A673 (cell line): ENCODE measurements around the gene POU2F3. TPM values are rescaled to one million over a fixed set of nuclear protein-coding genes. Genes with fewer than 3 reads are reported as not detected.

Experiments used
- BruUV-seq: library from RNA; stranded (reverse); fragments of 400-500 nt; replicated peaks from 2 replicates; lab custom pipeline; 2021; lab: Mats Ljungman, UMichigan
- CTCF ChIA-PET: fragments of 300-600 bp; sonication (Branson Sonifier 250); formaldehyde crosslinking; loops from one replicate; lab custom pipeline; 2022; ENCODE audit warnings: antibody characterized with exemption; lab: Charles Lee
- POLR2A ChIA-PET: fragments of 300-600 bp; sonication (Branson Sonifier 250); formaldehyde crosslinking; loops from one replicate; lab custom pipeline; 2022; ENCODE audit warnings: antibody characterized with exemption; ENCODE audit not compliant: low non-redundant PET; lab: Charles Lee
- DNase-seq: peaks from one replicate; pipeline ENCODE4 v3.0.0-alpha.2; 2015; ENCODE audit warnings: low spot score
- H3K27ac ChIP-seq: fragments of 200-600 bp; sonication (generic); 2 replicates; pipeline ENCODE4 v1.5.1; 2016; ENCODE audit warnings: mixed run types, low read depth, mild to moderate bottlenecking, mixed read lengths, antibody characterized with exemption, low read length; ENCODE audit not compliant: poor library complexity, severe bottlenecking
- H3K27me3 ChIP-seq: fragments of 200-600 bp; sonication (generic); replicated peaks from 2 replicates; pipeline ENCODE4 v1.6.1; 2017; ENCODE audit warnings: mixed run types, low read depth, mild to moderate bottlenecking, mixed read lengths, antibody characterized with exemption, low read length; ENCODE audit not compliant: insufficient read depth, poor library complexity
- H3K36me3 ChIP-seq: fragments of 200-600 bp; sonication (generic); 2 replicates; pipeline ENCODE4 v1.6.1; 2016; ENCODE audit warnings: mixed run types, mild to moderate bottlenecking, mixed read lengths, antibody characterized with exemption, low read length; ENCODE audit not compliant: insufficient read depth, poor library complexity, severe bottlenecking
- H3K4me1 ChIP-seq: fragments of 200-600 bp; sonication (generic); 2 replicates; pipeline ENCODE4 v1.6.1; 2017; ENCODE audit warnings: mixed run types, mild to moderate bottlenecking, mixed read lengths, antibody characterized with exemption, low read length; ENCODE audit not compliant: insufficient read depth, poor library complexity, severe bottlenecking
- H3K4me3 ChIP-seq: fragments of 200-600 bp; sonication (generic); 2 replicates; pipeline ENCODE4 v1.5.1; 2016; ENCODE audit warnings: low read depth, mixed run types, mild to moderate bottlenecking, mixed read lengths, low read length; ENCODE audit not compliant: poor library complexity, severe bottlenecking
- H3K9me3 ChIP-seq: fragments of 200-600 bp; sonication (generic); 2 replicates; pipeline ENCODE4 v1.6.1; 2016; ENCODE audit warnings: mixed run types, low read depth, mild to moderate bottlenecking, mixed read lengths, antibody characterized with exemption, low read length; ENCODE audit not compliant: poor library complexity, severe bottlenecking
- EZH2 ChIP-seq: fragments of 200-600 bp; sonication (generic); IDR thresholded peaks from 2 replicates; pipeline ENCODE4 v1.6.1; 2017; ENCODE audit warnings: borderline replicate concordance, low read depth, mild to moderate bottlenecking, mixed read lengths, antibody characterized with exemption, low read length; ENCODE audit not compliant: poor library complexity, severe bottlenecking
- intact Hi-C: fragments of 100-400 bp; cut with micrococcal nuclease; formaldehyde crosslinking; loops from one replicate; pipeline ENCODE4 v1.10.0; 2022; ENCODE audit not compliant: unreplicated experiment
- total RNA-seq: library from RNA; stranded (reverse); gene quantifications from 2 replicates; pipeline ENCODE4 v1.2.3, GENCODE V29; 2021
- TF ChIP-seq, protein P1 (sequence below): fragments of 300-800, 200-600 bp; sonication (generic); conservative IDR thresholded peaks from 2 replicates; pipeline ENCODE4 v1.5.1; 2017; ENCODE audit warnings: low read depth, mild to moderate bottlenecking, antibody characterized with exemption, low read length, moderate library complexity, mixed read lengths

Gene POU2F3
- total RNA-seq, 1 experiment from 2014 or later = not detected

GRCh38 chr11:120217941-120218694 is 21.8 kb upstream of the POU2F3 start:
- Histone ChIP-seq H3K27me3 (no peaks in the 10 kb centered on the region), H3K27ac (no peak overlapping the region), H3K4me3 (no peak overlapping the region), H3K36me3 (no peaks in the 10 kb centered on the region), H3K4me1 (no peaks in the 10 kb centered on the region), H3K9me3 (no peaks in the 10 kb centered on the region)
- intact Hi-C loops = no loop called here
- TF ChIP-seq, protein P1, sequence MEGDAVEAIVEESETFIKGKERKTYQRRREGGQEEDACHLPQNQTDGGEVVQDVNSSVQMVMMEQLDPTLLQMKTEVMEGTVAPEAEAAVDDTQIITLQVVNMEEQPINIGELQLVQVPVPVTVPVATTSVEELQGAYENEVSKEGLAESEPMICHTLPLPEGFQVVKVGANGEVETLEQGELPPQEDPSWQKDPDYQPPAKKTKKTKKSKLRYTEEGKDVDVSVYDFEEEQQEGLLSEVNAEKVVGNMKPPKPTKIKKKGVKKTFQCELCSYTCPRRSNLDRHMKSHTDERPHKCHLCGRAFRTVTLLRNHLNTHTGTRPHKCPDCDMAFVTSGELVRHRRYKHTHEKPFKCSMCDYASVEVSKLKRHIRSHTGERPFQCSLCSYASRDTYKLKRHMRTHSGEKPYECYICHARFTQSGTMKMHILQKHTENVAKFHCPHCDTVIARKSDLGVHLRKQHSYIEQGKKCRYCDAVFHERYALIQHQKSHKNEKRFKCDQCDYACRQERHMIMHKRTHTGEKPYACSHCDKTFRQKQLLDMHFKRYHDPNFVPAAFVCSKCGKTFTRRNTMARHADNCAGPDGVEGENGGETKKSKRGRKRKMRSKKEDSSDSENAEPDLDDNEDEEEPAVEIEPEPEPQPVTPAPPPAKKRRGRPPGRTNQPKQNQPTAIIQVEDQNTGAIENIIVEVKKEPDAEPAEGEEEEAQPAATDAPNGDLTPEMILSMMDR = no peak
- CTCF ChIA-PET = no interaction called here
- no TSS peak for BruUV-seq
- POLR2A ChIA-PET = no interaction called here
- DNase-seq = no peak

DNA sequence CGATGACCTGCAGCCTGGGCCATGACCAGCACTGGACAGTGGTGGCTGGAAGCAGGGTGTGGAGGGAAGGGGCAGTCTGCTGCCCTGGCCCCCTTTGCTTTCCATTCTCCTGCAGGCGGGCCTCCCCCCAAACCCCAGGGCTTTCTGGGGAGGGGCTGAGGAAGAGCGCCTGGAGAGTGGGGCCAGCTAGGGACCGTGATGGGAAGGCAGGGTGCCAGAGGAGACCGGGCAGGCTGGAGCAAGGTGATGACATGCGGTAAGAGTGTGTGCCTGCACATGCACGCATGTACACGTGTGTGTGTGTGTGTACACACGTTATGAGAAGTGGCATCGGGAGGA is 21.3 kb upstream of the POU2F3 start:
- DNase-seq = no peak
- Histone ChIP-seq H3K27ac (no peak overlapping the region), H3K9me3 (no peaks in the 10 kb centered on the region), H3K36me3 (no peaks in the 10 kb centered on the region), H3K4me3 (no peak overlapping the region), H3K27me3 (no peaks in the 10 kb centered on the region), H3K4me1 (no peaks in the 10 kb centered on the region)
- CTCF ChIA-PET = no interaction called here
- intact Hi-C loops = no loop called here
- POLR2A ChIA-PET = no interaction called here
- BruUV-seq = no TSS peak
- TF ChIP-seq, protein P1 = no peak
- TF ChIP-seq EZH2 = no peak

GRCh38 chr11:120219232-120219937 is 20.6 kb upstream of the POU2F3 start:
- BruUV-seq = no TSS peak
- intact Hi-C loops = no loop called here
- CTCF ChIA-PET = no interaction called here

More at GRCh38 chr11:120219232-120219937, 20.6 kb upstream of the POU2F3 start:
- H3K27me3 ChIP-seq = no peaks in the 10 kb centered on the region
- H3K4me1 ChIP-seq = no peaks in the 10 kb centered on the region
- no peak overlapping the region for H3K27ac ChIP-seq
- no peak overlapping the region for H3K4me3 ChIP-seq
- H3K9me3 ChIP-seq = no peaks in the 10 kb centered on the region
- no peaks in the 10 kb centered on the region for H3K36me3 ChIP-seq
- no peak for TF ChIP-seq EZH2
- TF ChIP-seq, protein P1 = no peak
- POLR2A ChIA-PET = no interaction called here
- no peak for DNase-seq
